Endothelial cell of umbilical vein (primary cell): Measurements from ENCODE around the gene XDH. TPM values are rescaled to one million over a fixed set of nuclear protein-coding genes. Genes with fewer than 3 reads are reported as not detected.

ENCODE experiments used
- BruUV-seq: library from RNA; stranded (reverse); fragments of 400-500 nt; replicated peaks from 2 replicates; lab custom pipeline; 2021; lab: Mats Ljungman, UMichigan
- CTCF ChIA-PET: fragments of 300-600, 350-600 bp; sonication (Branson Sonifier 250); formaldehyde crosslinking; loops from one replicate; lab custom pipeline; 2021; ENCODE audit warnings: antibody characterized with exemption, inconsistent platforms; lab: Charles Lee
- POLR2A ChIA-PET: fragments of 300-600, 350-600 bp; sonication (Branson Sonifier 250); formaldehyde crosslinking; loops from one replicate; lab custom pipeline; 2021; ENCODE audit warnings: antibody characterized with exemption, inconsistent platforms; lab: Charles Lee
- DNase-seq: peaks from one replicate; pipeline ENCODE4 v3.0.0-alpha.2; 2011; ENCODE audit warnings: low read depth, low spot score
- FAIRE-seq: peaks from 2 replicates; lab custom pipeline; 2011; peaks lifted over from hg19 to GRCh38; lab: Jason Lieb, UNC
- H2AFZ ChIP-seq: 2 replicates; pipeline ENCODE4 v1.6.0; 2012; ENCODE audit warnings: low read depth, low read length, control low read depth, inconsistent platforms
- H3K27ac ChIP-seq: 2 replicates; pipeline ENCODE4 v1.5.1; 2011; ENCODE audit warnings: low read depth, mild to moderate bottlenecking, control low read depth, low read length, moderate library complexity; ENCODE audit not compliant: insufficient read depth
- H3K27me3 ChIP-seq, 2 experiments: 2 replicates each; pipeline versions ENCODE4 v1.6.0 to v1.6.1; 2011; ENCODE audit warnings: low read length in 2 of 2, mixed read lengths in 1 of 2; ENCODE audit not compliant: control insufficient read depth in 2 of 2, insufficient read depth in 2 of 2
- H3K36me3 ChIP-seq, 2 experiments: 2 replicates in 1 of 2; 3 replicates in 1 of 2; pipeline ENCODE4 v1.5.1; 2011; ENCODE audit warnings: low read length in 2 of 2, mild to moderate bottlenecking in 1 of 2, moderate library complexity in 1 of 2; ENCODE audit not compliant: control insufficient read depth in 2 of 2, insufficient read depth in 2 of 2; ENCODE audit errors: extremely low read depth in 1 of 2
- H3K4me1 ChIP-seq: 3 replicates; pipeline ENCODE4 v1.5.1; 2011; ENCODE audit warnings: mild to moderate bottlenecking, low read length; ENCODE audit not compliant: control insufficient read depth, insufficient read depth; ENCODE audit errors: extremely low read depth
- H3K4me2 ChIP-seq: 2 replicates; pipeline ENCODE4 v1.6.1; 2011; ENCODE audit warnings: low read length, control low read depth, mixed read lengths; ENCODE audit not compliant: insufficient read depth
- H3K4me3 ChIP-seq, 3 experiments: fragments of 200-600 bp in 1 of 3; sonication (generic), shearing (Covaris generic) in 1 of 3; replicated peaks in 1 of 3; 2 replicates each; pipeline ENCODE4 v1.5.1; 2011 to 2016; ENCODE audit warnings: control low read depth in 3 of 3, low read length in 3 of 3, mild to moderate bottlenecking in 2 of 3, inconsistent platforms in 1 of 3, low read depth in 1 of 3, moderate library complexity in 1 of 3; ENCODE audit not compliant: insufficient read depth in 1 of 3
- H3K79me2 ChIP-seq: 2 replicates; pipeline ENCODE4 v1.6.0; 2012; ENCODE audit warnings: low read length, inconsistent platforms; ENCODE audit not compliant: control insufficient read depth, insufficient read depth
- H3K9ac ChIP-seq: replicated peaks from 2 replicates; pipeline ENCODE3; 2011; ENCODE audit warnings: low read length, control low read depth; ENCODE audit not compliant: insufficient read depth; ENCODE audit errors: extremely low read depth
- H3K9me1 ChIP-seq: replicated peaks from 3 replicates; pipeline ENCODE4 v1.6.0; 2011; ENCODE audit warnings: mild to moderate bottlenecking, low read length; ENCODE audit not compliant: control insufficient read depth, insufficient read depth; ENCODE audit errors: extremely low read depth
- H3K9me3 ChIP-seq: replicated peaks from 2 replicates; pipeline ENCODE4 v1.5.1; 2012; ENCODE audit warnings: low read length, inconsistent platforms; ENCODE audit not compliant: control insufficient read depth, insufficient read depth
- H4K20me1 ChIP-seq: replicated peaks from 2 replicates; pipeline ENCODE3; 2011; ENCODE audit warnings: mild to moderate bottlenecking, low read length; ENCODE audit not compliant: control insufficient read depth, insufficient read depth; ENCODE audit errors: extremely low read depth
- CTCF ChIP-seq, 2 donors: IDR thresholded peaks; 1 replicate in 1 of 2; 2 replicates in 1 of 2; pipeline ENCODE4 v1.5.1; 2011; ENCODE audit warnings: low read length in 2 of 2, mild to moderate bottlenecking in 2 of 2, moderate library complexity in 2 of 2, control low read depth in 1 of 2, inconsistent platforms in 1 of 2, low read depth in 1 of 2; ENCODE audit not compliant: insufficient read depth in 1 of 2; ENCODE audit errors: extremely low read depth in 1 of 2
- EZH2 ChIP-seq: IDR thresholded peaks from 2 replicates; pipeline ENCODE4 v1.6.1; 2012; ENCODE audit warnings: borderline replicate concordance, low read depth, mild to moderate bottlenecking, moderate library complexity, low read length, inconsistent platforms; ENCODE audit not compliant: severe bottlenecking
- FOS ChIP-seq: IDR thresholded peaks from 2 replicates; pipeline ENCODE4 v1.6.1; 2011; ENCODE audit warnings: mild to moderate bottlenecking, low read length, moderate library complexity, borderline replicate concordance; ENCODE audit not compliant: insufficient read depth
- GATA2 ChIP-seq: IDR thresholded peaks from 2 replicates; pipeline ENCODE4 v1.7.0; 2011; ENCODE audit warnings: low read depth, mild to moderate bottlenecking, moderate library complexity, mixed read lengths, low read length; ENCODE audit not compliant: insufficient read length, insufficient read depth
- JUN ChIP-seq: IDR thresholded peaks from 2 replicates; pipeline ENCODE4 v1.6.1; 2011; ENCODE audit warnings: borderline replicate concordance, low read depth; ENCODE audit not compliant: insufficient read length, insufficient read depth
- MAX ChIP-seq: IDR thresholded peaks from 2 replicates; pipeline ENCODE4 v1.6.1; 2011; ENCODE audit not compliant: insufficient read depth, insufficient read length
- MYC ChIP-seq: IDR thresholded peaks from one replicate; pipeline ENCODE4 v1.6.1; 2011; ENCODE audit warnings: mild to moderate bottlenecking, low read depth, low read length
- POLR2A ChIP-seq: IDR thresholded peaks from 2 replicates; pipeline ENCODE4 v1.6.1; 2012; ENCODE audit warnings: low read depth, mild to moderate bottlenecking, control low read depth, low read length
- POLR2AphosphoS5 ChIP-seq: IDR thresholded peaks from 2 replicates; pipeline ENCODE4 v1.6.1; 2012; ENCODE audit warnings: low read depth, mild to moderate bottlenecking, control low read depth, low read length, moderate library complexity; ENCODE audit not compliant: insufficient read depth
- dilution Hi-C: fragments of 300-500 bp; cut with MboI; formaldehyde crosslinking; loops from one replicate; pipeline ENCODE4 v1.15.0; 2019; ENCODE audit warnings: low sequenced_read_pairs; ENCODE audit not compliant: extremely low pct_ligation_motif_present
- intact Hi-C: fragments of 100-400 bp; cut with micrococcal nuclease; formaldehyde crosslinking; loops from one replicate; pipeline ENCODE4 v1.10.0; 2022
- polyA plus RNA-seq, 4 experiments: library from polyadenylated mRNA; depleted of rRNA in 3 of 4; stranded (reverse) in 3 of 4; unstranded in 1 of 4; fragments of >200 nt; gene quantifications; 2 replicates each; pipeline versions ENCODE4 v1.2.1 to v1.2.3, GENCODE V29; 2011 to 2012; ENCODE audit warnings: missing spikeins in 1 of 4
- total RNA-seq: library from RNA; stranded (reverse); gene quantifications from 2 replicates; pipeline ENCODE4 v1.2.3, GENCODE V29; 2021

The XDH gene
- total and polyA plus RNA-seq, 2 donors (not counting 3 experiments of a cell fraction or from before 2014, with no cell fraction given): not detected

- BruUV-seq: no TSS peak
- H4K20me1 ChIP-seq: no peaks in the 10 kb centered on the region
- no peak overlapping the region for H3K4me2 ChIP-seq
- intact Hi-C loops (no loop called here), dilution Hi-C loops (no loop called here)
- no peaks in the 10 kb centered on the region for H3K79me2 ChIP-seq
- FAIRE-seq (no peak), DNase-seq (no peak)
- H3K9me1 ChIP-seq: no peaks in the 10 kb centered on the region
- no peak overlapping the region for H3K27ac ChIP-seq
- ChIA-PET CTCF (no interaction called here), POLR2A (no interaction called here)
- H3K27me3 ChIP-seq: no peaks in the 10 kb centered on the region
- no peak overlapping the region for H2AFZ ChIP-seq
- TF ChIP-seq CTCF (IDR thresholded peaks at IDR 0.05; ENCODE audit: extremely low read depth in 1 of 2, insufficient read depth in 1 of 2, low read depth in 1 of 2, low read length in 2 of 2) (no peak), EZH2 (no peak), MYC (no peak), MAX (no peak), FOS (no peak)
- no peaks in the 10 kb centered on the region for H3K36me3 ChIP-seq
- H3K9me3 ChIP-seq: no peaks in the 10 kb centered on the region
- H3K9ac ChIP-seq: no peak overlapping the region
- no peak overlapping the region for H3K4me3 ChIP-seq
- H3K4me1 ChIP-seq: no peaks in the 10 kb centered on the region
These were observed 34.3 kb downstream of the XDH start for GRCh38 chr2:31380243-31380642.

GRCh38 chr2:31379747-31380146, 34.8 kb downstream of the XDH start:
- no peak overlapping the region for H3K4me2 ChIP-seq
- no peaks in the 10 kb centered on the region for H3K4me1 ChIP-seq
- no peak for FAIRE-seq
- no peak overlapping the region for H3K27ac ChIP-seq
- no TSS peak for BruUV-seq
- H3K9me3 ChIP-seq: no peaks in the 10 kb centered on the region
- no peak overlapping the region for H3K4me3 ChIP-seq
- no peak overlapping the region for H3K9ac ChIP-seq
- H4K20me1 ChIP-seq: no peaks in the 10 kb centered on the region
- TF ChIP-seq MYC: no peak
- no peak for TF ChIP-seq POLR2A
- TF ChIP-seq JUN: no peak
- TF ChIP-seq EZH2: no peak
- no peak for TF ChIP-seq GATA2
- TF ChIP-seq FOS: no peak
- no peak for TF ChIP-seq POLR2AphosphoS5
- no peak for TF ChIP-seq MAX
- TF ChIP-seq CTCF (IDR thresholded peaks at IDR 0.05; ENCODE audit: extremely low read depth in 1 of 2, insufficient read depth in 1 of 2, low read depth in 1 of 2, low read length in 2 of 2): no peak
- no peak overlapping the region for H2AFZ ChIP-seq
- H3K27me3 ChIP-seq: no peaks in the 10 kb centered on the region
- intact Hi-C loops: no loop called here
- ChIA-PET POLR2A (no interaction called here), CTCF (no interaction called here)
- H3K36me3 ChIP-seq: no peaks in the 10 kb centered on the region
- no peak for DNase-seq
- dilution Hi-C loops: no loop called here
- no peaks in the 10 kb centered on the region for H3K79me2 ChIP-seq
- no peaks in the 10 kb centered on the region for H3K9me1 ChIP-seq
